ENCODE results near the gene AOPEP. TPM values are rescaled to one million over a fixed set of nuclear protein-coding genes. Genes with fewer than 3 reads are reported as not detected.

The AOPEP gene
- total RNA-seq, 1 experiment from 2014 or later: 14.4 TPM

DNA sequence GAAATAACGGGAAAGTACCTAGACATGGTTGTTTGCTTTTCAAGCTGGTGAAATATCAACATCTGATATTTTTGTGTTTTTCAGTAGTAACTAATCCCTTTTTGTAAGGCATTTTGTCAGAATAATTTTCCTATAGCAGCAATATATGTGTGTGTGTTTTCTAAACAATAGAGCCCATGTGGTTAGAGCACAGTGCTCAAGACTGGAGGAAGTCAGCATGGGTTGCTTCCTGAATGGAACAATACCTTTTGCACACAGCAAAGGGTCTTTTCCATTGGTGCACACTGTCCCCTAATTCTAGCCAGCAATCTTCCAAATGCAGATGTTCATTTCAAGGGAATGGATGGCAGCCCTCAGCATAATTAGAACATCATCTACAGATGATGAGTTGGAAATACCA lies 270.1 kb downstream of the AOPEP start:
- no peak for ATAC-seq
- no peaks in the 10 kb centered on the region for H3K36me3 Mint-ChIP-seq
- TF ChIP-seq, protein P1, sequence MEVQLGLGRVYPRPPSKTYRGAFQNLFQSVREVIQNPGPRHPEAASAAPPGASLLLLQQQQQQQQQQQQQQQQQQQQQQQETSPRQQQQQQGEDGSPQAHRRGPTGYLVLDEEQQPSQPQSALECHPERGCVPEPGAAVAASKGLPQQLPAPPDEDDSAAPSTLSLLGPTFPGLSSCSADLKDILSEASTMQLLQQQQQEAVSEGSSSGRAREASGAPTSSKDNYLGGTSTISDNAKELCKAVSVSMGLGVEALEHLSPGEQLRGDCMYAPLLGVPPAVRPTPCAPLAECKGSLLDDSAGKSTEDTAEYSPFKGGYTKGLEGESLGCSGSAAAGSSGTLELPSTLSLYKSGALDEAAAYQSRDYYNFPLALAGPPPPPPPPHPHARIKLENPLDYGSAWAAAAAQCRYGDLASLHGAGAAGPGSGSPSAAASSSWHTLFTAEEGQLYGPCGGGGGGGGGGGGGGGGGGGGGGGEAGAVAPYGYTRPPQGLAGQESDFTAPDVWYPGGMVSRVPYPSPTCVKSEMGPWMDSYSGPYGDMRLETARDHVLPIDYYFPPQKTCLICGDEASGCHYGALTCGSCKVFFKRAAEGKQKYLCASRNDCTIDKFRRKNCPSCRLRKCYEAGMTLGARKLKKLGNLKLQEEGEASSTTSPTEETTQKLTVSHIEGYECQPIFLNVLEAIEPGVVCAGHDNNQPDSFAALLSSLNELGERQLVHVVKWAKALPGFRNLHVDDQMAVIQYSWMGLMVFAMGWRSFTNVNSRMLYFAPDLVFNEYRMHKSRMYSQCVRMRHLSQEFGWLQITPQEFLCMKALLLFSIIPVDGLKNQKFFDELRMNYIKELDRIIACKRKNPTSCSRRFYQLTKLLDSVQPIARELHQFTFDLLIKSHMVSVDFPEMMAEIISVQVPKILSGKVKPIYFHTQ (CRISPR knock-in tag; IDR thresholded peaks at IDR 0.05): no peak
- no peak for TF ChIP-seq CREB1 (CRISPR knock-in tag; IDR thresholded peaks at IDR 0.05)
- TF ChIP-seq, protein P2, sequence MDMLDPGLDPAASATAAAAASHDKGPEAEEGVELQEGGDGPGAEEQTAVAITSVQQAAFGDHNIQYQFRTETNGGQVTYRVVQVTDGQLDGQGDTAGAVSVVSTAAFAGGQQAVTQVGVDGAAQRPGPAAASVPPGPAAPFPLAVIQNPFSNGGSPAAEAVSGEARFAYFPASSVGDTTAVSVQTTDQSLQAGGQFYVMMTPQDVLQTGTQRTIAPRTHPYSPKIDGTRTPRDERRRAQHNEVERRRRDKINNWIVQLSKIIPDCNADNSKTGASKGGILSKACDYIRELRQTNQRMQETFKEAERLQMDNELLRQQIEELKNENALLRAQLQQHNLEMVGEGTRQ (CRISPR knock-in tag; IDR thresholded peaks at IDR 0.05): no peak
- TF ChIP-seq, protein P3, sequence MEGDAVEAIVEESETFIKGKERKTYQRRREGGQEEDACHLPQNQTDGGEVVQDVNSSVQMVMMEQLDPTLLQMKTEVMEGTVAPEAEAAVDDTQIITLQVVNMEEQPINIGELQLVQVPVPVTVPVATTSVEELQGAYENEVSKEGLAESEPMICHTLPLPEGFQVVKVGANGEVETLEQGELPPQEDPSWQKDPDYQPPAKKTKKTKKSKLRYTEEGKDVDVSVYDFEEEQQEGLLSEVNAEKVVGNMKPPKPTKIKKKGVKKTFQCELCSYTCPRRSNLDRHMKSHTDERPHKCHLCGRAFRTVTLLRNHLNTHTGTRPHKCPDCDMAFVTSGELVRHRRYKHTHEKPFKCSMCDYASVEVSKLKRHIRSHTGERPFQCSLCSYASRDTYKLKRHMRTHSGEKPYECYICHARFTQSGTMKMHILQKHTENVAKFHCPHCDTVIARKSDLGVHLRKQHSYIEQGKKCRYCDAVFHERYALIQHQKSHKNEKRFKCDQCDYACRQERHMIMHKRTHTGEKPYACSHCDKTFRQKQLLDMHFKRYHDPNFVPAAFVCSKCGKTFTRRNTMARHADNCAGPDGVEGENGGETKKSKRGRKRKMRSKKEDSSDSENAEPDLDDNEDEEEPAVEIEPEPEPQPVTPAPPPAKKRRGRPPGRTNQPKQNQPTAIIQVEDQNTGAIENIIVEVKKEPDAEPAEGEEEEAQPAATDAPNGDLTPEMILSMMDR (IDR thresholded peaks at IDR 0.05): no peak
- no peak for TF ChIP-seq ELF4 (CRISPR knock-in tag; IDR thresholded peaks at IDR 0.05; ENCODE audit: low read depth)
- TF ChIP-seq OVOL2 (CRISPR knock-in tag; IDR thresholded peaks at IDR 0.05; ENCODE audit: borderline replicate concordance): no peak
- TF ChIP-seq, protein P4, sequence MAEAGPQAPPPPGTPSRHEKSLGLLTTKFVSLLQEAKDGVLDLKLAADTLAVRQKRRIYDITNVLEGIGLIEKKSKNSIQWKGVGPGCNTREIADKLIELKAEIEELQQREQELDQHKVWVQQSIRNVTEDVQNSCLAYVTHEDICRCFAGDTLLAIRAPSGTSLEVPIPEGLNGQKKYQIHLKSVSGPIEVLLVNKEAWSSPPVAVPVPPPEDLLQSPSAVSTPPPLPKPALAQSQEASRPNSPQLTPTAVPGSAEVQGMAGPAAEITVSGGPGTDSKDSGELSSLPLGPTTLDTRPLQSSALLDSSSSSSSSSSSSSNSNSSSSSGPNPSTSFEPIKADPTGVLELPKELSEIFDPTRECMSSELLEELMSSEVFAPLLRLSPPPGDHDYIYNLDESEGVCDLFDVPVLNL (CRISPR knock-in tag; IDR thresholded peaks at IDR 0.05; ENCODE audit: borderline replicate concordance, low read depth): no peak
- TF ChIP-seq, protein P5, sequence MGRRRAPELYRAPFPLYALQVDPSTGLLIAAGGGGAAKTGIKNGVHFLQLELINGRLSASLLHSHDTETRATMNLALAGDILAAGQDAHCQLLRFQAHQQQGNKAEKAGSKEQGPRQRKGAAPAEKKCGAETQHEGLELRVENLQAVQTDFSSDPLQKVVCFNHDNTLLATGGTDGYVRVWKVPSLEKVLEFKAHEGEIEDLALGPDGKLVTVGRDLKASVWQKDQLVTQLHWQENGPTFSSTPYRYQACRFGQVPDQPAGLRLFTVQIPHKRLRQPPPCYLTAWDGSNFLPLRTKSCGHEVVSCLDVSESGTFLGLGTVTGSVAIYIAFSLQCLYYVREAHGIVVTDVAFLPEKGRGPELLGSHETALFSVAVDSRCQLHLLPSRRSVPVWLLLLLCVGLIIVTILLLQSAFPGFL (CRISPR knock-in tag; IDR thresholded peaks at IDR 0.05; ENCODE audit: borderline replicate concordance): no peak
- TF ChIP-seq FOXP1 (CRISPR knock-in tag; IDR thresholded peaks at IDR 0.05; ENCODE audit: borderline replicate concordance): no peak
- TF ChIP-seq, protein P6, sequence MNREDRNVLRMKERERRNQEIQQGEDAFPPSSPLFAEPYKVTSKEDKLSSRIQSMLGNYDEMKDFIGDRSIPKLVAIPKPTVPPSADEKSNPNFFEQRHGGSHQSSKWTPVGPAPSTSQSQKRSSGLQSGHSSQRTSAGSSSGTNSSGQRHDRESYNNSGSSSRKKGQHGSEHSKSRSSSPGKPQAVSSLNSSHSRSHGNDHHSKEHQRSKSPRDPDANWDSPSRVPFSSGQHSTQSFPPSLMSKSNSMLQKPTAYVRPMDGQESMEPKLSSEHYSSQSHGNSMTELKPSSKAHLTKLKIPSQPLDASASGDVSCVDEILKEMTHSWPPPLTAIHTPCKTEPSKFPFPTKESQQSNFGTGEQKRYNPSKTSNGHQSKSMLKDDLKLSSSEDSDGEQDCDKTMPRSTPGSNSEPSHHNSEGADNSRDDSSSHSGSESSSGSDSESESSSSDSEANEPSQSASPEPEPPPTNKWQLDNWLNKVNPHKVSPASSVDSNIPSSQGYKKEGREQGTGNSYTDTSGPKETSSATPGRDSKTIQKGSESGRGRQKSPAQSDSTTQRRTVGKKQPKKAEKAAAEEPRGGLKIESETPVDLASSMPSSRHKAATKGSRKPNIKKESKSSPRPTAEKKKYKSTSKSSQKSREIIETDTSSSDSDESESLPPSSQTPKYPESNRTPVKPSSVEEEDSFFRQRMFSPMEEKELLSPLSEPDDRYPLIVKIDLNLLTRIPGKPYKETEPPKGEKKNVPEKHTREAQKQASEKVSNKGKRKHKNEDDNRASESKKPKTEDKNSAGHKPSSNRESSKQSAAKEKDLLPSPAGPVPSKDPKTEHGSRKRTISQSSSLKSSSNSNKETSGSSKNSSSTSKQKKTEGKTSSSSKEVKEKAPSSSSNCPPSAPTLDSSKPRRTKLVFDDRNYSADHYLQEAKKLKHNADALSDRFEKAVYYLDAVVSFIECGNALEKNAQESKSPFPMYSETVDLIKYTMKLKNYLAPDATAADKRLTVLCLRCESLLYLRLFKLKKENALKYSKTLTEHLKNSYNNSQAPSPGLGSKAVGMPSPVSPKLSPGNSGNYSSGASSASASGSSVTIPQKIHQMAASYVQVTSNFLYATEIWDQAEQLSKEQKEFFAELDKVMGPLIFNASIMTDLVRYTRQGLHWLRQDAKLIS (CRISPR knock-in tag; IDR thresholded peaks at IDR 0.05; ENCODE audit: borderline replicate concordance): no peak
- no peak for TF ChIP-seq FOXJ3 (CRISPR knock-in tag; IDR thresholded peaks at IDR 0.05; ENCODE audit: borderline replicate concordance)
- ChIA-PET CTCF (no interaction called here), POLR2A (no interaction called here)
- no peak for DNase-seq (ENCODE audit: low spot score)
- no peak overlapping the region; the same call in 1 of the 2 replicates for H3K27ac Mint-ChIP-seq
- peaks cover 13% of the 10 kb centered on the region for H3K4me1 Mint-ChIP-seq
- no peak overlapping the region for H3K4me3 Mint-ChIP-seq
- no peaks in the 10 kb centered on the region; the same call in 1 of the 2 replicates for H3K27me3 Mint-ChIP-seq (ENCODE audit: low read depth)
- no peaks in the 10 kb centered on the region for H3K9me3 Mint-ChIP-seq

DNA sequence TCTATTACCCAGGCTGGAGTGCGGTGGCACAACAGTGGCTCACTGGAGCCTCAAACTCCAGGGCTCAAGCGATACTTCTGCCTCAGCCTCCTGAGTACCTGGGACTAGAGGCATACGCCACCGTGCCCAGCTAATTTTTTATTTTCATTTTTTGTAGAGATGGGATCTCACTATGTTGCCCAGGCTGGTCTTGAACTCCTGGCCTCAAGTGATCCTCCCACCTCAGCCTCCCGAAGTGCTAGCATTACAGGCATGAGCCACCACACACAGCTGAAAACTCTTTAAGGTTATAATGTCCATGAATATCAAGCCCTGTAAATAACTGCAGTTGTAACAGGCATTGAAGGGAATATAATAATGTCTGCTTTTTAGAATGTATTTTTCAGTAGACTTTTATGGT lies 271.2 kb downstream of the AOPEP start:
- DNase-seq (ENCODE audit: low spot score) (no peak), ATAC-seq (no peak)
- H3K4me1 Mint-ChIP-seq: peaks cover 13% of the 10 kb centered on the region
- H3K9me3 Mint-ChIP-seq: no peaks in the 10 kb centered on the region
- H3K27ac Mint-ChIP-seq: no peak overlapping the region
- H3K36me3 Mint-ChIP-seq: no peaks in the 10 kb centered on the region
- TF ChIP-seq ETV6 (CRISPR knock-in tag; IDR thresholded peaks at IDR 0.05) (no peak), FOXP1 (CRISPR knock-in tag; IDR thresholded peaks at IDR 0.05; ENCODE audit: borderline replicate concordance) (no peak), ZNF219 (CRISPR knock-in tag; IDR thresholded peaks at IDR 0.05; ENCODE audit: borderline replicate concordance) (no peak)
- TF ChIP-seq, protein P5 (CRISPR knock-in tag; IDR thresholded peaks at IDR 0.05; ENCODE audit: borderline replicate concordance): no peak
- TF ChIP-seq, protein P7, sequence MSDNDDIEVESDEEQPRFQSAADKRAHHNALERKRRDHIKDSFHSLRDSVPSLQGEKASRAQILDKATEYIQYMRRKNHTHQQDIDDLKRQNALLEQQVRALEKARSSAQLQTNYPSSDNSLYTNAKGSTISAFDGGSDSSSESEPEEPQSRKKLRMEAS (CRISPR knock-in tag; IDR thresholded peaks at IDR 0.05): no peak
- CTCF ChIA-PET: no interaction called here
- H3K27me3 Mint-ChIP-seq (ENCODE audit: low read depth): peaks cover 10% of the 10 kb centered on the region
- POLR2A ChIA-PET: no interaction called here
- H3K4me3 Mint-ChIP-seq: no peak overlapping the region

All from WTC11 (cell line).